Endothelial cell of umbilical vein (primary cell): Measurements from ENCODE around the gene BSPRY. TPM values are rescaled to one million over a fixed set of nuclear protein-coding genes. Genes with fewer than 3 reads are reported as not detected.

Source experiments
- BruUV-seq: library from RNA; stranded (reverse); fragments of 400-500 nt; replicated peaks from 2 replicates; lab custom pipeline; 2021; lab: Mats Ljungman, UMichigan
- CTCF ChIA-PET: fragments of 300-600, 350-600 bp; sonication (Branson Sonifier 250); formaldehyde crosslinking; loops from one replicate; lab custom pipeline; 2021; ENCODE audit warnings: antibody characterized with exemption, inconsistent platforms; lab: Charles Lee
- POLR2A ChIA-PET: fragments of 300-600, 350-600 bp; sonication (Branson Sonifier 250); formaldehyde crosslinking; loops from one replicate; lab custom pipeline; 2021; ENCODE audit warnings: antibody characterized with exemption, inconsistent platforms; lab: Charles Lee
- DNase-seq: peaks from one replicate; pipeline ENCODE4 v3.0.0-alpha.2; 2011; ENCODE audit warnings: low read depth, low spot score
- FAIRE-seq: peaks from 2 replicates; lab custom pipeline; 2011; peaks lifted over from hg19 to GRCh38; lab: Jason Lieb, UNC
- H2AFZ ChIP-seq: 2 replicates; pipeline ENCODE4 v1.6.0; 2012; ENCODE audit warnings: low read depth, low read length, control low read depth, inconsistent platforms
- H3K27ac ChIP-seq: 2 replicates; pipeline ENCODE4 v1.5.1; 2011; ENCODE audit warnings: low read depth, mild to moderate bottlenecking, control low read depth, low read length, moderate library complexity; ENCODE audit not compliant: insufficient read depth
- H3K27me3 ChIP-seq, 2 experiments: 2 replicates each; pipeline versions ENCODE4 v1.6.0 to v1.6.1; 2011; ENCODE audit warnings: low read length in 2 of 2, mixed read lengths in 1 of 2; ENCODE audit not compliant: control insufficient read depth in 2 of 2, insufficient read depth in 2 of 2
- H3K36me3 ChIP-seq, 2 experiments: 2 replicates in 1 of 2; 3 replicates in 1 of 2; pipeline ENCODE4 v1.5.1; 2011; ENCODE audit warnings: low read length in 2 of 2, mild to moderate bottlenecking in 1 of 2, moderate library complexity in 1 of 2; ENCODE audit not compliant: control insufficient read depth in 2 of 2, insufficient read depth in 2 of 2; ENCODE audit errors: extremely low read depth in 1 of 2
- H3K4me1 ChIP-seq: 3 replicates; pipeline ENCODE4 v1.5.1; 2011; ENCODE audit warnings: mild to moderate bottlenecking, low read length; ENCODE audit not compliant: control insufficient read depth, insufficient read depth; ENCODE audit errors: extremely low read depth
- H3K4me2 ChIP-seq: 2 replicates; pipeline ENCODE4 v1.6.1; 2011; ENCODE audit warnings: low read length, control low read depth, mixed read lengths; ENCODE audit not compliant: insufficient read depth
- H3K4me3 ChIP-seq, 3 experiments: fragments of 200-600 bp in 1 of 3; sonication (generic), shearing (Covaris generic) in 1 of 3; replicated peaks in 1 of 3; 2 replicates each; pipeline ENCODE4 v1.5.1; 2011 to 2016; ENCODE audit warnings: control low read depth in 3 of 3, low read length in 3 of 3, mild to moderate bottlenecking in 2 of 3, inconsistent platforms in 1 of 3, low read depth in 1 of 3, moderate library complexity in 1 of 3; ENCODE audit not compliant: insufficient read depth in 1 of 3
- H3K79me2 ChIP-seq: 2 replicates; pipeline ENCODE4 v1.6.0; 2012; ENCODE audit warnings: low read length, inconsistent platforms; ENCODE audit not compliant: control insufficient read depth, insufficient read depth
- H3K9ac ChIP-seq: replicated peaks from 2 replicates; pipeline ENCODE3; 2011; ENCODE audit warnings: low read length, control low read depth; ENCODE audit not compliant: insufficient read depth; ENCODE audit errors: extremely low read depth
- H3K9me1 ChIP-seq: replicated peaks from 3 replicates; pipeline ENCODE4 v1.6.0; 2011; ENCODE audit warnings: mild to moderate bottlenecking, low read length; ENCODE audit not compliant: control insufficient read depth, insufficient read depth; ENCODE audit errors: extremely low read depth
- H3K9me3 ChIP-seq: replicated peaks from 2 replicates; pipeline ENCODE4 v1.5.1; 2012; ENCODE audit warnings: low read length, inconsistent platforms; ENCODE audit not compliant: control insufficient read depth, insufficient read depth
- H4K20me1 ChIP-seq: replicated peaks from 2 replicates; pipeline ENCODE3; 2011; ENCODE audit warnings: mild to moderate bottlenecking, low read length; ENCODE audit not compliant: control insufficient read depth, insufficient read depth; ENCODE audit errors: extremely low read depth
- EZH2 ChIP-seq: IDR thresholded peaks from 2 replicates; pipeline ENCODE4 v1.6.1; 2012; ENCODE audit warnings: borderline replicate concordance, low read depth, mild to moderate bottlenecking, moderate library complexity, low read length, inconsistent platforms; ENCODE audit not compliant: severe bottlenecking
- FOS ChIP-seq: IDR thresholded peaks from 2 replicates; pipeline ENCODE4 v1.6.1; 2011; ENCODE audit warnings: mild to moderate bottlenecking, low read length, moderate library complexity, borderline replicate concordance; ENCODE audit not compliant: insufficient read depth
- GATA2 ChIP-seq: IDR thresholded peaks from 2 replicates; pipeline ENCODE4 v1.7.0; 2011; ENCODE audit warnings: low read depth, mild to moderate bottlenecking, moderate library complexity, mixed read lengths, low read length; ENCODE audit not compliant: insufficient read length, insufficient read depth
- JUN ChIP-seq: IDR thresholded peaks from 2 replicates; pipeline ENCODE4 v1.6.1; 2011; ENCODE audit warnings: borderline replicate concordance, low read depth; ENCODE audit not compliant: insufficient read length, insufficient read depth
- MYC ChIP-seq: IDR thresholded peaks from one replicate; pipeline ENCODE4 v1.6.1; 2011; ENCODE audit warnings: mild to moderate bottlenecking, low read depth, low read length
- POLR2A ChIP-seq: IDR thresholded peaks from 2 replicates; pipeline ENCODE4 v1.6.1; 2012; ENCODE audit warnings: low read depth, mild to moderate bottlenecking, control low read depth, low read length
- POLR2AphosphoS5 ChIP-seq: IDR thresholded peaks from 2 replicates; pipeline ENCODE4 v1.6.1; 2012; ENCODE audit warnings: low read depth, mild to moderate bottlenecking, control low read depth, low read length, moderate library complexity; ENCODE audit not compliant: insufficient read depth
- dilution Hi-C: fragments of 300-500 bp; cut with MboI; formaldehyde crosslinking; loops from one replicate; pipeline ENCODE4 v1.15.0; 2019; ENCODE audit warnings: low sequenced_read_pairs; ENCODE audit not compliant: extremely low pct_ligation_motif_present
- intact Hi-C: fragments of 100-400 bp; cut with micrococcal nuclease; formaldehyde crosslinking; loops from one replicate; pipeline ENCODE4 v1.10.0; 2022
- polyA plus RNA-seq, 4 experiments: library from polyadenylated mRNA; depleted of rRNA in 3 of 4; stranded (reverse) in 3 of 4; unstranded in 1 of 4; fragments of >200 nt; gene quantifications; 2 replicates each; pipeline versions ENCODE4 v1.2.1 to v1.2.3, GENCODE V29; 2011 to 2012; ENCODE audit warnings: missing spikeins in 1 of 4
- total RNA-seq: library from RNA; stranded (reverse); gene quantifications from 2 replicates; pipeline ENCODE4 v1.2.3, GENCODE V29; 2021
- TF ChIP-seq, protein P1 (sequence below), 2 donors: IDR thresholded peaks; 1 replicate in 1 of 2; 2 replicates in 1 of 2; pipeline ENCODE4 v1.5.1; 2011; ENCODE audit warnings: low read length in 2 of 2, mild to moderate bottlenecking in 2 of 2, moderate library complexity in 2 of 2, control low read depth in 1 of 2, inconsistent platforms in 1 of 2, low read depth in 1 of 2; ENCODE audit not compliant: insufficient read depth in 1 of 2; ENCODE audit errors: extremely low read depth in 1 of 2
- TF ChIP-seq, protein P2 (sequence below): IDR thresholded peaks from 2 replicates; pipeline ENCODE4 v1.6.1; 2011; ENCODE audit not compliant: insufficient read depth, insufficient read length

The BSPRY gene
- total and polyA plus RNA-seq, 2 donors (not counting 3 experiments of a cell fraction or from before 2014, with no cell fraction given): not detected

DNA sequence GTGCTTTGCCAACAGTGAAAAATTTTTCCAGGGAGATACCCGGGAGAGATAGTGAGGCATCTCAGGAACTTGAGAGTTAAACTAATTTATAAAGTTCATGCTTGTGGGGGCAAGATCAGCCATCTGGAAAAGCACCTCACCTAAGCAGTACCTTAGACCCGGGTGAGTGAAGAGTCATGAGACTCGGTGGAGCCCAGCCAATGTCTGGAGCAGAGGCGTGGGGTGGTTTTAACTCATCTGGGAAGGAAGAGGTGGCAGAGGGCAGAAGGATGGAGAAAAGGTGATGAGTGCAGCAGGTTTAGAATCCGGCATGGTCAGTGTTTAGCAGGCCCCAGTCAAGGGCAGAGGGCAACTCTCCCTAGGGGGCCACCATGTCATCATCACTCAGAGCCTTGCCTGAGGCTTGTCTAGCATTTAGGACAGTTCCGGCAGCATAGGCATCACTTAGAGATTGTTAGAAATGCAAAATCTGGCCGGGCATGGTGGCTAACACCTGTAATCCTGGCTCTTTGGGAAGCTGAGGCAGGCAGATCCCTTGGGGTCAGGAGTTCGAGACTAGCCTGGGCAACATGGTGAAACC, 41.9 kb upstream of the BSPRY start:
- intact Hi-C loops: no loop called here
- Histone ChIP-seq H4K20me1 (no peaks in the 10 kb centered on the region), H3K79me2 (no peaks in the 10 kb centered on the region), H3K27ac (no peak overlapping the region), H3K27me3 (peaks cover 0 to 3% of the 10 kb centered on the region in 2 experiments), H3K4me2 (no peak overlapping the region), H3K4me1 (no peaks in the 10 kb centered on the region), H3K4me3 (no peak overlapping the region), H3K9me3 (no peaks in the 10 kb centered on the region), H3K9ac (no peak overlapping the region), H3K9me1 (no peaks in the 10 kb centered on the region), H2AFZ (no peak overlapping the region), H3K36me3 (no peaks in the 10 kb centered on the region)
- POLR2A ChIA-PET: no interaction called here
- TF ChIP-seq EZH2 (no peak), POLR2A (no peak), GATA2 (no peak), JUN (no peak), POLR2AphosphoS5 (no peak), MYC (no peak), FOS (no peak)
- TF ChIP-seq, protein P1, sequence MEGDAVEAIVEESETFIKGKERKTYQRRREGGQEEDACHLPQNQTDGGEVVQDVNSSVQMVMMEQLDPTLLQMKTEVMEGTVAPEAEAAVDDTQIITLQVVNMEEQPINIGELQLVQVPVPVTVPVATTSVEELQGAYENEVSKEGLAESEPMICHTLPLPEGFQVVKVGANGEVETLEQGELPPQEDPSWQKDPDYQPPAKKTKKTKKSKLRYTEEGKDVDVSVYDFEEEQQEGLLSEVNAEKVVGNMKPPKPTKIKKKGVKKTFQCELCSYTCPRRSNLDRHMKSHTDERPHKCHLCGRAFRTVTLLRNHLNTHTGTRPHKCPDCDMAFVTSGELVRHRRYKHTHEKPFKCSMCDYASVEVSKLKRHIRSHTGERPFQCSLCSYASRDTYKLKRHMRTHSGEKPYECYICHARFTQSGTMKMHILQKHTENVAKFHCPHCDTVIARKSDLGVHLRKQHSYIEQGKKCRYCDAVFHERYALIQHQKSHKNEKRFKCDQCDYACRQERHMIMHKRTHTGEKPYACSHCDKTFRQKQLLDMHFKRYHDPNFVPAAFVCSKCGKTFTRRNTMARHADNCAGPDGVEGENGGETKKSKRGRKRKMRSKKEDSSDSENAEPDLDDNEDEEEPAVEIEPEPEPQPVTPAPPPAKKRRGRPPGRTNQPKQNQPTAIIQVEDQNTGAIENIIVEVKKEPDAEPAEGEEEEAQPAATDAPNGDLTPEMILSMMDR (IDR thresholded peaks at IDR 0.05; ENCODE audit: extremely low read depth in 1 of 2, insufficient read depth in 1 of 2, low read depth in 1 of 2, low read length in 2 of 2): no peak
- TF ChIP-seq, protein P2, sequence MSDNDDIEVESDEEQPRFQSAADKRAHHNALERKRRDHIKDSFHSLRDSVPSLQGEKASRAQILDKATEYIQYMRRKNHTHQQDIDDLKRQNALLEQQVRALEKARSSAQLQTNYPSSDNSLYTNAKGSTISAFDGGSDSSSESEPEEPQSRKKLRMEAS: no peak
- dilution Hi-C loops: no loop called here
- DNase-seq: no peak
- BruUV-seq: no TSS peak
- FAIRE-seq: no peak
- CTCF ChIA-PET: interaction anchor here (1.4 kb wide), 1 partner anchor 94 kb away, joined by 6 read pairs; the partner anchor contains the start of gene ALAD
